NCI-H524 (cell line): Measurements from ENCODE around the gene COPZ1.
"Not testable (repeated sequence)": the region's sequence is repeated elsewhere in the genome, so short reads cannot be mapped to it uniquely, and the experiment has no call there.

ENCODE experiments used
- DNase-seq, 2 experiments: peaks; one replicate each; lab custom pipeline; 2025; lab: John Stamatoyannopoulos, UW

The COPZ1 gene, protein sequence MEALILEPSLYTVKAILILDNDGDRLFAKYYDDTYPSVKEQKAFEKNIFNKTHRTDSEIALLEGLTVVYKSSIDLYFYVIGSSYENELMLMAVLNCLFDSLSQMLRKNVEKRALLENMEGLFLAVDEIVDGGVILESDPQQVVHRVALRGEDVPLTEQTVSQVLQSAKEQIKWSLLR

DNA sequence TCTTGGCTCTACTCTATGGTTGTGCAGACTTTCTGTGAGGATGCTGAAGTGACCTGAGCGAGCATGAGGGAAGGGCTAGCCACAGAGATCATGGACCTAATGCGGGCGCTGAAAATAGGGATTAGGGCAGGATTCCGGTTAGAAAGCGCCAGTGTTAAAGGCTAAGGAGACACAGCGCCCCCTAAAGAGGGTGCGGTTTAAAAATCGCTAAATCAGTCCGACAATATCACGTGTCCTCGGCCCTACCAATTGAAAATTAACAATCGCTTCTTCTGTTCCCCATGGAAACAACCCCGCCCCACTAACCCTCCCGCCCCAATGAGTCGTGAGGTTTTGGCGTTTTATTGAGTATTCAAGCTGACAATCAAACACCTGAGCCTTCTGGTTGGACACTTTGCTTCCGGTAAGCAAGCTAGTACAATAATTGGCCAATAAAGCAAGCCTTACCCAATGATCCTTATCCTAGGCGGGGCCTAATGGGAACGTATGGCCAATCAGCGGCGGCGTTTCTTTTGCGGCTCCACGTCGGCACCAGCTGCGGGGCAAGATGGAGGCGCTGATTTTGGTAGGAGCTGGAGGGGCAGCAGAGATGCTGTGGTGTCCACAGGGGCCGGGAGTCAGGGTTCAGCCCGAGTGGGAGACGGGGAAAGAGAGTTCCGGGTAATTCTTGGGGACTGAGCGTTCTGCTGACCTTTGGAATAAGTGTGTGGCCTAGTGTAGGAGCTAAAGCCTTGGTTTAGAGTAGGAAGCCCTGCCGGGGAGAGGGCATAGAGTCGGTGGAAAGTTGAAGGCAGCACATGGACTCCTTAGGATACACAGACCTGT lies at the start of gene COPZ1:
Gene COPZ1 (plus strand): TSS at position 515 of the 825 bp plus-strand sequence. CDS start 33 bp downstream, at position 548.
- peak; percentile 98 to 99 for DNase-seq

DNA sequence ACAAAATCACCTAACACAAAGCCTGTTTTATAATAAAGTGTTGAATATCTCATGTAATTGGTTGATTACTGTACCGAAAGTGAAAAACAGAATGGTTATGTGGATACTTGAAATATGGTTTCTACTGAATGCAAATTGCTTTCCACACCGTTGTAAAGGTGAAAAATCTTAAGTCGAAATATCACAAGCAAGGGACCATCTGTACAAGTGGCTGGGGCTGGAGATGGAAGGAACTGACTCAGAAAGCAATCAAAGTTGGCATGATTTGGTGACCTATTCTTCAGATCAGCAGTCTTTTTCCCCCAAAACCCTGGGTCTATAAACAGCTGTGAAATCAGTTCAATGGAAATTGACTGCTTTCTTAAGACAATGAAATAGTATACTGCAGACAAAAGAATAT lies 48.6 kb upstream of the COPZ1 start:
- DNase-seq, result no peak

DNA sequence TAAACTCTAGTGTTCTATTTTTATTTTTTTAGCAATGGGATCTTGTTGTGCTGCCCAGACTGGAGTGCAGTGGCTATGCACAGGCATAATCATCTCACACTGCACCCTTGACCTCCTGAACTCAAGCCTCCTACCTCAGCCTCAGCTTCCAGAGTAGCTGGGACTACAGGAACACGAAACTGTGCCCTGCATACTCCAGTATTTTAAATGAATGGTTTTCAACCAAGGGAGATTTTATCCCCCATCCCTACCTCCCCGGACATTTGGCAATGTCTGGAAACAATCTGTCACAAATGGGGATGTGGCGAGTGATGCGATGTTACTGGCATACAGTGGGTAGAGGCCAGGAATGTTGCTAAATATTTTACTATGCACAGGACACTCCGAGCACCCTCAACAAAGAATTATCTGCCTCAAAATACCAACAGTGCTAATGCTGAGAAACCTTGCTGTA lies 47.1 kb upstream of the COPZ1 start:
- DNase-seq, result no peak

GRCh38 chr12:54279227-54279631 lies 45.7 kb upstream of the COPZ1 start:
- no peak for DNase-seq

DNA sequence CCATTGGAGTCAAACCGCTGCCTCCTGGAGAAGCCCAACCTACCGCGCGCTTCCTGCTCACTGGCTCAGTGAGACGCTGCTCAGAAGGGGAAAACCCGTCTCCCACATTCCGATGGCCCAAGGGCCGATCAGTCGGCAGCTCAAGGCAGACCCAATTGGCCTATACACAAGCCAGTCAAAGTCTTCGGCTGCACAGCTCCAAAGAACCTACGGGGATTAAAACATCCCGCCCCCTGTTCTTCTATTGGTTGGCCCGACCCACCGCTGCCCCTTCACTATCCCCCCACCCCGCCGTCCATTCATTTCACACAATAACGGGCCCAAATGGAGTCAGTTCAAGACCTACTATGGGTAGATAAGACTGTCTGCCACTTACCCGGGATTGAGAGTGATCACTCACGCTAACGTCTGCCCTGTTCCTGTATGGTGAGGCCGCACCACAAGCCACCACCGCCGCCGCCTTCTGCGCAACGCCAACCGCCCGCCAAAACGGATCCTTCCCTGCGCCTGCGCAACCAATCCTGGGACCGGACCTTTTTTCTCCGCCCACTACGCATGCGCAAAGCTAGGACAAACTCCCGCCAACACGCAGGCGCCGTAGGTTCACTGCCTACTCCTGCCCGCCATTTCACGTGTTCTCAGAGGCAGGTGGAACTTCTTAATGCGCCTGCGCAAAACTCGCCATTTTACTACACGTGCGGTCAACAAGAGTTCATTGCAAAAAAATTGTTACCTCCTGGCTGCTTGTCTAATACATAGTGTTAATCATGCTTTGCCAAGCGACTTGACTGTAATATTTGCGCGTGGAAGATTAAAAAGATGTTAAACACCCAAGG lies 45.1 kb upstream of the COPZ1 start, which contains the start of gene CBX5:
Gene CBX5 (minus strand): TSS at position 491 of the 836 bp plus-strand sequence. CDS start 22,472 bp downstream, outside the sequence.
- DNase-seq, result peak; percentile 98 to 99

DNA sequence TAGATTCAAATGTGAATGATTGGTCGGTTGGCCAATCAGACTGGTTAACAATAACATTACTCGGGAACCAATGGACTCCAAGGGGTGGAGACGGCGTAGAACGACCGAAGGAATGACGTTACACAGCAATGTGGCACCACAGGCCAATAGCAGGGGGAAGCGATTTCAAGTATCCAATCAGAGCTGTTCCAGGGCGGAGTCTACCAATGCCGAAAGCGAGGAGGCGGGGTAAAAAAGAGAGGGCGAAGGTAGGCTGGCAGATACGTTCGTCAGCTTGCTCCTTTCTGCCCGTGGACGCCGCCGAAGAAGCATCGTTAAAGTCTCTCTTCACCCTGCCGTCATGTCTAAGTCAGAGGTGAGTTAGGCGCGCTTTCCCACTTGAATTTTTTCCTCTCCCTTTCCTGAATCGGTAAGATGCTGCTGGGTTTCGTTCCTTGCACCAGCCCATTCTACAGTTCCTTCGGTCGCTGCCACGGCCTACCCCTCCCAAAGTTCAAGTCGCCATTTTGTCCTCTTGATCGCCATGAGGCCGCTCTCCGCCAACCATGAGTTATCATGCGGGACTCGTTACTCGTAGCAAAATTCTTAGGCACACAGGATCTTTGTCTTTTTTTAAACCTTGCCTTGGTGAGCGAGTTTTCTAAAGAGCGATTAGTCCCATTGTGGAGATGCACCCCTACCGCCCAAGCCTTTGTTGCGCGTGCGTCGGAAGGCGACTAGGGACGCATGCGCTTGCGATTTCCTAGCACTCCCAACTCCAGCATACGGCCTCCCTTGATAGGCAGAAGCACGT lies 44.3 kb upstream of the COPZ1 start, which contains the start of gene HNRNPA1:
Gene HNRNPA1 (plus strand): TSS at position 259 of the 793 bp plus-strand sequence. CDS start 82 bp downstream, at position 341.
- DNase-seq, result peak; percentile 97 to 99

GRCh38 chr12:54281261-54281638 lies 43.7 kb upstream of the COPZ1 start:
- DNase-seq, result not testable (repeated sequence)

- DNase-seq, result not testable (repeated sequence)
Observed at GRCh38 chr12:54281694-54282093, 43.2 kb upstream of the COPZ1 start.

DNA sequence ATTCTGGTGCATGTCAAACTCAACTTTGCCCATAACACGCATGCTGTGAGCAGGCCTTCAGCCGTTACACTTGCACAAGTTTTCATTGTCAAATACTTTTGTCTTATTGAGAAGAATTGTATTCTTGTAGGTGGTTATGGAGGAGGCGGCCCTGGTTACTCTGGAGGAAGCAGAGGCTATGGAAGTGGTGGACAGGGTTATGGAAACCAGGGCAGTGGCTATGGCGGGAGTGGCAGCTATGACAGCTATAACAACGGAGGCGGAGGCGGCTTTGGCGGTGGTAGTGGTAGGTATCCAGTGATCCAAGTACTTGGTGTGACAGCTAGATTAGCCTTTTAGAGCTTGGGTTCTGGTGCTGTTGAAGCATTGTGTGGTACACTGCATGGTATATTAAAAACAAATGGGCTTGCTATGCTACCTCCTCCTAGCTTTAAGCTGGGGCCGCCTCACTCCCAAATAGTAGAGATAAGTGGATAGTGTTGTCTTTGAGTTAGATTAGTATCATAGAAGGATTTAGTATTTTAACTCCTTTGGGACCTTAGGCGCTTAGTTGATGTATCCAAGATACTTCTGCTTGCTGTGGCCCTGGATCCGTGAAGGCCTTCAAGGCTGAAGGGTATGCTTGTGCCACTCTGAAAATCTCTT lies 41.9 kb upstream of the COPZ1 start:
- DNase-seq, result no peak

GRCh38 chr12:54284070-54284780 lies 40.7 kb upstream of the COPZ1 start:
- not testable (repeated sequence) for DNase-seq

DNA sequence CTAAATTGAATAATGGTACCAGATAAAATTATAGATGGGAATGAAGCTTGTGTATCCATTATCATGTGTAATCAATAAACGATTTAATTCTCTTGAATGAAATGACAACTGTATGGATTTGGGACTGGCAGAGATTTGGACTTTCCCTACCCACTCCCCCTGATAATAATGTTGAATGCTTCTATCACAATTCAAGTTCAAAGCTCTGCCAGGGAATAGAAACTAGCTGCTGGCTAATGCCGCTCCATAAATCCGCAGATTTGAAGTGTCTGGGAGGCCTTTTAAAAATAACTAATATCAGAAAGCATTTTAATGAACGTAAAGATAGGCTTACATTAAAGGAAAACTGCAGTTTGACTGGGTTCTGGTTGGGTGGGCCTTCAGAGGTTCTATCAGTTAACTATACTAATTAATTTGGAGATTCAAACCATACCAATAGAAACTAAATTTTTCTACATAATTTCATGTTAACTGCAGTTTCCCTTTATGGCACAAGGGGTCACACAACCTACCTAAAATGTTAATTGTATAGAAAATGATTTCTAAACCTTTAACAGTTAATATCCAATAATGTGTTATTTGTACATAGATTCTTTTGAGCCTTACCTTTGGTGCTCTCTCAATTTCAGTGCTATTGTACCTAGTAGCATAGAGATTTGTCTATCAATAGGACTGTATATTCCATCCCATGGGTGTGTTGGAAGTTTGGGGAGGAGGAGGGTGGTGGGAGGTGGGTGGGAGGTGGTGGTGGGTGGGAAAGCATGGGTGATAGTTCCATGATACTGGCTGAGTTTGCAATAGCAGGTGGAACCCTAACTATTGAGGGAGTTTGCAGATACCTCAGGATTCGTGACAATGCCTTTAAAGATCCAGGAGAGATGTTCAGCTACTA lies 39.5 kb upstream of the COPZ1 start:
- no peak for DNase-seq

DNA sequence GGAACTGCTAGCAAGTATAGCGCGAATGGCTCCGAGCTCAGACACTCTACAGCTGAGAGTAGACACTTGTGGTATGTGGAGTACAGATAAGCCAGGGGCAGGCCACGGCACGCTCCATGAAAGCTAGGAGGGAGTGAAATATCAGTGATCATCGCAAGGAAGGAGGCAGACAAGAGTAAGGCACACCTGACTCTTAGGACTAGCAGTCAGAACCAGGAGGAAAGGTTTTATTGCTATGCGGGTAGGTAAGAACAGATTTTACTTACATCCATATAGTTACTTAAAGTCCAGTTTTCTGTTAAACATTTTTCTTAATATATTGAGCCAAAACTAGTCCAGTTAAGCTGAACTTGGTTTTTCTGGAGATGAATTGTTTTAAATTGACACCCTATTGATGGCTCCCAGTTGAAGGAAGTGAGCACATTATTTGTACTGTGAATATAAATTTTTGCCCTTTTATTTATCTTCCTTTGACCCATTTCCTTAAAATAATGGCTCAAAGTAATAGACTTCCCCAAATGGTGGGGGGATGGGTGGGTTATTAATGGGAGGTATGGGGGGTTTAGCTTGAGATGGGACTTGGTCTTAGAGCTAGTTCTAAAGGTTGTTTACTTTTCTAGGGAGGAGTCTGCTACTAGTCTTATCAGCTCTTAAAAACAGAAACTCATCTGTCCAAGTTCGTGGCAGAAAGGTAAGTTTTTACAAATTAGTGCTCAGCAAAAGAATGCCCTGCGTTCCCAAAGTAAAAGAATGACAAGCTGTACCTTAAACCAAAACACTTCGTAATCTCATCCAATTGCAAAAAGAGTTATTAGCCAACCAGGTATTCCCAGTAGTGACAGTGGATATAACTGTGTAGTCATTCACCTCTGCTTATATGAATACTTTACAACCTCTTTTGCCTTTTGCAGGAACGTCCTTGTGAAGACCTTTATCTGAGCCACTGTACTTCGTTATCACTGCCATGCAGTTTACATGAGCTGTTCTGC lies 38.6 kb upstream of the COPZ1 start:
- peak in 1 of 2 experiments; percentile 28 for DNase-seq

- peak; percentile 56 to 81 for DNase-seq
Observed at GRCh38 chr12:54287261-54288157, 37.4 kb upstream of the COPZ1 start.

DNA sequence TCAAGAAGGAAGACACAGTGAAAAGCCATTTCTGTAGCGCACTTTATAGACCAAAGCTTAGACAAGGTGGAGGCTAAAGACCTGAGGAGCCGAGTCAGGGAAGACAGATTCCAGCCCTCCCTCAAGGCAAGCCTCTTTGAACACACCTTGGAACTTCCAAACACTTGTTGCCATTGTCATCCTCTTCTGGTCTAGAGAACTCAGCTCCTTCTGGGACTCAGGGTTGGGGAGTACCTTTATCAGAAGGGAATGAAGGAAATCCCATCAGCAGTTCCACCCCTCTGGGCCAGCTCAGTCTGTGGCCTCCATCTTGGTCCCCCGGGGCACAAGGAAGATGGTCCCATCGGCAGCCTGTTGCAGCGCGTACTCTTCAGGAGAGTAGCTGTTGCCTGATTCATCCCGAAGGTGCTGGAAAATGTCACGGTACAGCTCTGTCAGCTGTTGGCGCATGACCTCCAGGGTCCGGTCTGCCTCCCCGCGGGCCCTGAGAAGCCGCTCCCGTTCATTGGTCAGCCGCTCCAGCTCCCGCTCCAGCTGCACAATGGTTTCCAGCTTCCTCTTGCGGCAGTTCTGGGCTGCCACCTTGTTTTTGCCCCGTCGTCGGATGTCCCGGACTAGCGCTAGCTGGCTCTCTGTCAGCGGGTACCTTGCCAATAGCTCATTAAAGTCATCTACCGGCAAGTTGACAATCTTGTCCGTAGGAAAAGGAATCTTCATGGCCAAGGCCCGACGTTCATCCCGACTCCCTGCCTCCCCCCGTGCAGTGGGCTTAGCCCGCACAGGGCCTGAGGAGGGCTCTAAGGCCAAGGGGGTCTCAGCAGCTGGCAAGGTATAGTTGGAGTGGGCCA lies 32.6 kb upstream of the COPZ1 start:
- DNase-seq, result no peak

- DNase-seq, result no peak
Observed at GRCh38 chr12:54292931-54293241, 32.0 kb upstream of the COPZ1 start.
